Lung (tissue), 12 donors: ENCODE results near the gene HSD17B11. TPM values are rescaled to one million over a fixed set of nuclear protein-coding genes. Genes with fewer than 3 reads are reported as not detected.
"Not testable (repeated sequence)": the region's sequence is repeated elsewhere in the genome, so short reads cannot be mapped to it uniquely, and the experiment has no call there.

Source experiments
- ATAC-seq: fragments of 200-7000 bp; cut with Tn5 transposase; one replicate; pipeline ENCODE4 v1.9.1; 2020; ENCODE audit warnings: moderate number of reproducible peaks; ENCODE audit not compliant: insufficient read depth, low FRiP score
- DNase-seq, 3 donors: peaks; one replicate each; pipeline ENCODE4 v3.0.0-alpha.2; 2013 to 2017
- H3K27ac ChIP-seq, 2 donors: one replicate each; pipeline ENCODE4 v1.5.1; 2013; ENCODE audit warnings: mild to moderate bottlenecking in 2 of 2, moderate library complexity in 2 of 2, control low read depth in 1 of 2, inconsistent platforms in 1 of 2, low read depth in 1 of 2, low read length in 1 of 2
- H3K27me3 ChIP-seq, 3 donors: one replicate each; pipeline ENCODE4 v1.5.1; 2013; ENCODE audit warnings: low read length in 2 of 3; ENCODE audit not compliant: control insufficient read depth in 3 of 3, insufficient read depth in 3 of 3
- H3K36me3 ChIP-seq, 4 donors: one replicate each; pipeline ENCODE4 v1.5.1; 2013; ENCODE audit warnings: low read length in 4 of 4, mild to moderate bottlenecking in 1 of 4, moderate library complexity in 1 of 4; ENCODE audit not compliant: control insufficient read depth in 4 of 4, insufficient read depth in 4 of 4
- H3K4me1 ChIP-seq, 5 donors: one replicate each; pipeline ENCODE4 v1.5.1; 2013; ENCODE audit warnings: low read length in 5 of 5, mild to moderate bottlenecking in 2 of 5, moderate library complexity in 1 of 5; ENCODE audit not compliant: control insufficient read depth in 5 of 5, insufficient read depth in 5 of 5
- H3K4me3 ChIP-seq: one replicate; pipeline ENCODE4 v1.5.1; 2013; ENCODE audit warnings: mild to moderate bottlenecking, control low read depth, moderate library complexity
- H3K9ac ChIP-seq, 2 donors: one replicate each; pipeline ENCODE4 v1.5.1; 2013; ENCODE audit warnings: low read length in 2 of 2, control low read depth in 1 of 2; ENCODE audit not compliant: insufficient read depth in 1 of 2
- H3K9me3 ChIP-seq, 4 donors: one replicate each; pipeline ENCODE4 v1.5.1; 2013; ENCODE audit warnings: low read length in 3 of 4, mild to moderate bottlenecking in 1 of 4, moderate library complexity in 1 of 4; ENCODE audit not compliant: control insufficient read depth in 4 of 4, insufficient read depth in 3 of 4
- WGBS, 2 donors: extraction: QIAGEN DNeasy Blood & Tissue Kit; methylation state at CpG; one replicate each; pipeline ENCODE4 v1.1.7; 2013; 5-methylcytosine and 5-hydroxymethylcytosine counted together
- polyA plus RNA-seq, 2 donors: library from polyadenylated mRNA; stranded (reverse); fragments of 200-250 nt; gene quantifications; one replicate each; pipeline ENCODE4 v1.2.1, GENCODE V29; 2013
- total RNA-seq, 2 donors: library from RNA; depleted of rRNA in 1 of 2; stranded (reverse); fragments of >200 nt in 1 of 2; gene quantifications; one replicate each; pipeline ENCODE4 v1.2.1, GENCODE V29; 2014 to 2021
- TF ChIP-seq, protein P1 (sequence below): IDR thresholded peaks from 2 replicates; pipeline ENCODE4 v1.5.1; 2012; ENCODE audit warnings: mild to moderate bottlenecking; ENCODE audit errors: control extremely low read depth, extremely low read depth
- donor health status: control.
- donor health status: control.
- donor health status: Bipolar disorder and iron deficiency.
- donor health status: healthy.
- donor health status: DM: yes; HTN: yes; CAD: no.

HSD17B11 gene
- total and polyA plus RNA-seq, 4 donors = 43.0 to 109 (median 55.4) TPM

DNA sequence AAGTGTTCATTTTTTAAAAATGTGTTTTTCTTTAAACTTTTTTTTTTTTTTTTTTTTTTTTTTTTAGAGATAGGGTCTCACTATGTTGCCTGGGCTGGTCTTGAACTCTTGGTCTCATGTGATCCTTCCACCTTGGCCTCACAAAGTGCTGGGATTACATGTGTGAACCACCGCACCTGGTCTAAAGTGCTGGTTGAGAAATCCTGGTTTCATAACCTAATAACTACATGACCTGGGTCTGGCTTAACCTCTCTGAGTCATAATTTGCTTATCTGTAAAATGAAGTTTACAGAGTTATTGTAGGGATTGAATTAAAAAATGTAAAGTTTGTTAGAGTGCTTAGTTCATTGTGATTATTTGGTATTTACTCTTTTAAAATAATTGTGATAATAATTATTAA is 73.5 kb downstream of the HSD17B11 start:
- Histone ChIP-seq H3K27me3 (no peaks in the 10 kb centered on the region), H3K36me3 (no peaks in the 10 kb centered on the region), H3K9ac (no peak overlapping the region), H3K9me3 (no peaks in the 10 kb centered on the region), H3K4me3 (no peak overlapping the region), H3K27ac (no peak overlapping the region), H3K4me1 (peaks cover 0 to 6% (median 0%) of the 10 kb centered on the region in 5 donors)
- TF ChIP-seq, protein P1, sequence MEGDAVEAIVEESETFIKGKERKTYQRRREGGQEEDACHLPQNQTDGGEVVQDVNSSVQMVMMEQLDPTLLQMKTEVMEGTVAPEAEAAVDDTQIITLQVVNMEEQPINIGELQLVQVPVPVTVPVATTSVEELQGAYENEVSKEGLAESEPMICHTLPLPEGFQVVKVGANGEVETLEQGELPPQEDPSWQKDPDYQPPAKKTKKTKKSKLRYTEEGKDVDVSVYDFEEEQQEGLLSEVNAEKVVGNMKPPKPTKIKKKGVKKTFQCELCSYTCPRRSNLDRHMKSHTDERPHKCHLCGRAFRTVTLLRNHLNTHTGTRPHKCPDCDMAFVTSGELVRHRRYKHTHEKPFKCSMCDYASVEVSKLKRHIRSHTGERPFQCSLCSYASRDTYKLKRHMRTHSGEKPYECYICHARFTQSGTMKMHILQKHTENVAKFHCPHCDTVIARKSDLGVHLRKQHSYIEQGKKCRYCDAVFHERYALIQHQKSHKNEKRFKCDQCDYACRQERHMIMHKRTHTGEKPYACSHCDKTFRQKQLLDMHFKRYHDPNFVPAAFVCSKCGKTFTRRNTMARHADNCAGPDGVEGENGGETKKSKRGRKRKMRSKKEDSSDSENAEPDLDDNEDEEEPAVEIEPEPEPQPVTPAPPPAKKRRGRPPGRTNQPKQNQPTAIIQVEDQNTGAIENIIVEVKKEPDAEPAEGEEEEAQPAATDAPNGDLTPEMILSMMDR = no peak
- DNase-seq = no peak
- peak; percentile 34 for ATAC-seq
- WGBS, 2 donors = 37 to 74% methylated on average over 1 of the region's 1 CpG

DNA sequence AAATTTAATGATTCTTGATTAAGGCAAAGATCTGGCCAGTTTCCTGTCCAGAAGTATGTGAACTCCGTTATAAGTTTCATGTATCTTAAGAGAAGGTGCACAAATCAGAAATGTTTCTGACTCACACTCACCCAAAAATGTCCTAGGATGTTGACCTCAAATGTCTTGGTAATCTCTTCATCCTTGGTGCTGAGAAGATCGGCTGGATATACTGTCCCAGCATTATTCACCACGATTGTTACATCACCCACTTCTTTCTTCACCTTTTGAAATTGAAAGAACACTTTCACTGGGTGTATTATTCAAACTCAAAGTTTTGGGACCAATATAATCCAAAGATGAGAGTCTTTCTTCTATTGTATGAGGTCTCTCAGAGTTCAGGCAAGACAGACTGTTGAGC is 74.0 kb downstream of the HSD17B11 start:
- H3K27ac ChIP-seq = no peak overlapping the region
- no peaks in the 10 kb centered on the region for H3K27me3 ChIP-seq
- no peaks in the 10 kb centered on the region for H3K9me3 ChIP-seq
- ATAC-seq (no peak), DNase-seq (no peak)
- H3K36me3 ChIP-seq = no peaks in the 10 kb centered on the region
- no peak overlapping the region for H3K9ac ChIP-seq
- WGBS, 2 donors = 77 to 86% methylated on average over 3 of the region's 3 CpGs
- H3K4me1 ChIP-seq = peaks cover 0 to 1% (median 0%) of the 10 kb centered on the region in 5 donors
- H3K4me3 ChIP-seq = no peak overlapping the region
- TF ChIP-seq, protein P1 = no peak

DNA sequence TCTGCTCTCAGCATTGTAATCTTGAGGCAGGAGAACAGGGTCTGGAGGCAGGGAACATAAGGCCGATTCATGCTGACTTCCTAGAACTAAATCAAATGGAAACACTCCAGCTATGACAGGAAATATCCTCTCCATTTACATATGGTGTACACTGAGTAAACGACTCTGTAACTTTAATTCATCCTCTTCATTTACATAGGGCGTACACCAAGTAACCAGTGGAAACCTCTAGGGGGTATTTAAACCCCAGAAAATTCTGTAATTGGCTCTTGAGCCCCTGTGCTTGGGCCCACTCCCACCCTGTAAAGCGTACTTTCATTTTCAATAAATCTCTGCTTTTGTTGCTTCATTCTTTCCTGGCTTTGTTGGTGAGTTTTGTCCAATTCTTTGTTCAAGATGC is 76.0 kb downstream of the HSD17B11 start:
- H3K4me1 ChIP-seq, H3K9ac ChIP-seq, H3K27ac ChIP-seq, H3K27me3 ChIP-seq, H3K36me3 ChIP-seq, H3K4me3 ChIP-seq, H3K9me3 ChIP-seq, DNase-seq, ATAC-seq: not testable (repeated sequence)
- 59 to 66% methylated on average over 4 of the region's 4 CpGs for WGBS, 2 donors

DNA sequence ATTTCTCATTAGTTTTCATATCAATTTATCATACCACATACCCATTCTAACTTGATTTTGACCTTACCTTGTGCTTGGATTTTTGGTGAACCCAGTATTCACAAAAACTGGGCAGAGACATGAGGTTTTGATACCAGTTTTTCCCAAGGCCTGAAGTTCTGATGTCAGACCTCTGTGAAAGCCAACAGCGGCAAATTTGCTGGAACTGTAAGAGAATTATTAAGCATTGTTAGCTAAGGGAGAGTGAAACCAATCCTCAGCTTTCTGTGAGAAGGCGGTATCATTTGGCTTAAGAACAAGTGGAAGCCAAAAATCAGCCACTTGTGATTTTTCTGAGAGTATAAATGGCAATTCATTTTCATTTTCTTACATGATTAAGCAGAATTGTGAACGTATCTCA is 77.2 kb downstream of the HSD17B11 start:
- Histone ChIP-seq H3K36me3 (no peaks in the 10 kb centered on the region), H3K27me3 (no peaks in the 10 kb centered on the region), H3K4me1 (no peaks in the 10 kb centered on the region), H3K4me3 (no peak overlapping the region), H3K9me3 (no peaks in the 10 kb centered on the region), H3K27ac (no peak overlapping the region), H3K9ac (no peak overlapping the region)
- ATAC-seq (no peak), DNase-seq (no peak)
- TF ChIP-seq, protein P1 = no peak
- WGBS, 2 donors = 84 to 97% methylated on average over 3 of the region's 3 CpGs
